Caki2 (cell line): Measurements from ENCODE around the gene ZNF268. TPM values are rescaled to one million over a fixed set of nuclear protein-coding genes. Genes with fewer than 3 reads are reported as not detected.

Experiments
- DNase-seq: peaks from one replicate; pipeline ENCODE4 v3.0.0-alpha.2; 2015; ENCODE audit warnings: low read depth
- in situ Hi-C: cut with HindIII; loops from 2 replicates; pipeline ENCODE4 v1.10.0; 2016; ENCODE audit warnings: low sequenced_read_pairs, low pct_unique_long_range_greater_than_20kb, mixed read lengths
- total RNA-seq: library from RNA; depleted of rRNA; stranded (reverse); fragments of >200 nt; shearing (Covaris generic); gene quantifications from 2 replicates; pipeline ENCODE4 v1.2.3, GENCODE V29; 2014; ENCODE audit warnings: low replicate concordance; rRNA removed

Gene ZNF268
- 17.1 and 36.8 TPM in 2 replicates for total RNA-seq

GRCh38 chr12:133181238-133181959, at the start of gene ZNF268:
TSS of gene ZNF268 (plus strand) at chr12:133181495. CDS start at chr12:133181998, 503 bp downstream.
- in situ Hi-C loops: no loop called here
- peak; percentile 87 for DNase-seq

- DNase-seq: no peak
- in situ Hi-C loops: no loop called here
Measured at GRCh38 chr12:133135747-133136146, 45.5 kb upstream of the ZNF268 start.

DNA sequence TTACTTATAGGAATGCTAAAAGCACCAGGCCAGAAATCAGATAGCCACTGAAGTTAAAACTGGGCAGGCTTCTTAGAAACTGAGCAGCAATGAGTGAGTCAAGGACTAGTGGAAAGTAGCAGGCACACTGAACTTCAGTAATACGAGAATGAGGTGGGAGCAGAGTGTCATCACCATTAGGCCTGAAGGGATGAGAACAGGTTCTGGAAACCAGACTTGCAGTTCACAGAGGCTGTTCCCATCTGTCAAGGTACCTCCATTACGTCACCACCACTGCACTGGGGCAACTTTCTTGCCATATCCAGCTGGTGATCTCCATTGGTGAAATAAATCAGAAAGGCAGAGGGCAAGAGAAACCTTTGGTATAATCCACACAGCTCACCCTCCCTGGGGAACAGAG, 35.3 kb upstream of the ZNF268 start:
- in situ Hi-C loops: no loop called here
- DNase-seq: no peak

DNA sequence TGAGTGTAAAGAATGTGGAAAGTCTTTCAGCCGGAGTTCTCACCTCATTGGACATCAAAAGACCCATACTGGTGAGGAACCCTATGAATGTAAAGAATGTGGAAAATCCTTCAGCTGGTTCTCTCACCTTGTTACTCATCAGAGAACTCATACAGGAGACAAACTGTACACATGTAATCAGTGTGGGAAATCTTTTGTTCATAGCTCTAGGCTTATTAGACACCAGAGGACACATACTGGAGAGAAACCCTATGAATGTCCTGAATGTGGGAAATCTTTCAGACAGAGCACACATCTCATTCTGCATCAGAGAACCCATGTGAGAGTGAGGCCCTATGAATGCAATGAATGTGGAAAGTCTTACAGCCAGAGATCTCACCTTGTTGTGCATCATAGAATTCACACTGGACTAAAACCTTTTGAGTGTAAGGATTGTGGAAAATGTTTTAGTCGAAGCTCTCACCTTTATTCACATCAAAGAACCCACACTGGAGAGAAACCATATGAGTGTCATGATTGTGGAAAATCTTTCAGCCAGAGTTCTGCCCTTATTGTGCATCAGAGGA, 25.1 kb upstream of the ZNF268 start:
- DNase-seq: peak; percentile 9
- in situ Hi-C loops: no loop called here

GRCh38 chr12:133165776-133166175, 15.5 kb upstream of the ZNF268 start:
- DNase-seq: no peak
- in situ Hi-C loops: no loop called here

- no peak for DNase-seq
- in situ Hi-C loops: no loop called here
Measured at GRCh38 chr12:133172491-133172890, 8.8 kb upstream of the ZNF268 start.

DNA sequence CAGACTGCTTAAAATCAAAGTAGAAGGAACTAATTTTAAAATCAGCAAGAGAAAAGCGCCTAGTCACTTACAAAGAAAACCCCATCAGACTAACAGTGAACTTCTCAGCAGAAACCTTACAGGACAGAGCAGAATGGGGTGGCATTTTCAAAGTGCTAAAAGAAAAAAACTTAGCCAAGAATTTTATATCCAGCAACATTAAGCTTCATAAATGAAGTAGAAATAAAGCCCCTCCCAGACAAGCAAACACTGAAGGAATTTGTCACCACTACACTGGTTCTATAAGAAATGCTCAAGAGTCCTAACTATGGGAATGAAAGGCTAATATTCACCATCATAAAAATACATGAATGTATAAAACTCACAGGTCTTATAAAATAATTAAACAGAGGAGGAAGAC, 6.4 kb upstream of the ZNF268 start:
- in situ Hi-C loops: no loop called here
- DNase-seq: no peak

- in situ Hi-C loops: no loop called here
- no peak for DNase-seq
Measured at GRCh38 chr12:133180669-133181068, 626 bp upstream of the ZNF268 start.

DNA sequence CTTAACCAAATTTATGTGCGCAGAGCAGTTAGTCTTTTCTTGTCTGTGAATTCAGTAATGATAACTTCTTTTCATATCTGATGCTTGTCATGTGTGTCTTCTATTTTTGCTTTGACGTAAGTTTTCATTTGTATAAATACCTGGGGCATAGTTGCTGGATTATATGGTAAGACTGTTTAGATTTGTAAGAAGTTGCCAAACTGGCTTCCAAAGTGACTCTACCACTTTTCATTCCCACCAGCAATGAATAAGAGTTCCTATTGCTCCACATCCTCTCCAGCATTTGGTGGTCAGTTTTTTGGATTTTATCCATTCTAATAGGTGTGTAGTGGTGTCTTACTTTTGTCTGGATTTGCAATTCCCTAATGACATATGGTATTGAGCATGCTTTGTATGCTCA, 8.9 kb downstream of the ZNF268 start:
- in situ Hi-C loops: no loop called here
- no peak for DNase-seq

- in situ Hi-C loops: no loop called here
- DNase-seq: no peak
Measured at GRCh38 chr12:133192847-133193246, 11.6 kb downstream of the ZNF268 start.

DNA sequence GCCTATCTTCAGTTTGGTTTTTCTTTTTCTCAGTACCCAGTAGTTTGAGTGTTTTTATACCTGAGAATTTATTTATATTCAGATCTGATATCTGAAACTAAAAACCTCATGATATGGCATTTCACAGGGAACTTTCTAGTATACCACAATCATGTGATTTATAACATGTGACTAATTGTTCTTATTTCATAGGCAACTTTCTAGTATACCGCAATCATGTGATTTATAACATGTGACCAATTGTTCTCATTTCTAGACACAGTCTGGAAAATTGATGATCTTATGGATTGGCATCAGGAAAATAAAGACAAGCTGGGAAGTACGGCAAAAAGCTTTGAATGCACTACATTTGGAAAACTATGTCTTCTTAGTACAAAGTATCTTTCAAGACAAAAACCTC, 20.6 kb downstream of the ZNF268 start:
- DNase-seq: no peak
- in situ Hi-C loops: no loop called here

DNA sequence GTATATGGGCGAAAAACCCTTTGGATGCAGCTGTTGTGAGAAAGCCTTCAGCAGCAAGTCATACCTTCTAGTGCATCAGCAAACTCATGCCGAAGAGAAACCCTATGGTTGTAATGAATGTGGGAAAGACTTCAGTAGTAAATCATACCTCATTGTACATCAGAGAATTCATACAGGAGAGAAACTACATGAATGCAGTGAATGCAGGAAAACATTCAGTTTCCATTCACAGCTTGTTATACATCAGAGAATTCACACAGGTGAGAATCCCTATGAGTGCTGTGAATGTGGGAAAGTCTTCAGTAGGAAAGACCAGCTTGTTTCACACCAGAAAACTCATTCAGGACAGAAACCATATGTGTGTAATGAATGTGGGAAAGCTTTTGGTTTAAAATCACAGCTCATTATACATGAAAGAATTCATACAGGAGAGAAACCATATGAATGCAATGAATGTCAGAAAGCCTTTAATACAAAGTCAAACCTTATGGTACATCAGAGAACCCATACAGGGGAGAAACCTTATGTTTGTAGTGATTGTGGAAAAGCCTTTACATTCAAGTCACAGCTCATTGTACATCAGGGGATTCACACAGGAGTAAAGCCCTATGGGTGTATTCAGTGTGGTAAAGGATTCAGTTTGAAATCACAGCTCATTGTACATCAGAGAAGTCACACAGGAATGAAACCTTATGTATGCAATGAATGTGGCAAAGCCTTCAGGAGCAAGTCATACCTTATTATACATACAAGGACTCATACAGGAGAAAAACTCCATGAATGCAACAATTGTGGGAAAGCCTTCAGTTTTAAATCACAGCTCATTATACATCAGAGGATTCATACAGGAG, 21.4 kb downstream of the ZNF268 start:
- DNase-seq: peak; percentile 39
- in situ Hi-C loops: no loop called here

DNA sequence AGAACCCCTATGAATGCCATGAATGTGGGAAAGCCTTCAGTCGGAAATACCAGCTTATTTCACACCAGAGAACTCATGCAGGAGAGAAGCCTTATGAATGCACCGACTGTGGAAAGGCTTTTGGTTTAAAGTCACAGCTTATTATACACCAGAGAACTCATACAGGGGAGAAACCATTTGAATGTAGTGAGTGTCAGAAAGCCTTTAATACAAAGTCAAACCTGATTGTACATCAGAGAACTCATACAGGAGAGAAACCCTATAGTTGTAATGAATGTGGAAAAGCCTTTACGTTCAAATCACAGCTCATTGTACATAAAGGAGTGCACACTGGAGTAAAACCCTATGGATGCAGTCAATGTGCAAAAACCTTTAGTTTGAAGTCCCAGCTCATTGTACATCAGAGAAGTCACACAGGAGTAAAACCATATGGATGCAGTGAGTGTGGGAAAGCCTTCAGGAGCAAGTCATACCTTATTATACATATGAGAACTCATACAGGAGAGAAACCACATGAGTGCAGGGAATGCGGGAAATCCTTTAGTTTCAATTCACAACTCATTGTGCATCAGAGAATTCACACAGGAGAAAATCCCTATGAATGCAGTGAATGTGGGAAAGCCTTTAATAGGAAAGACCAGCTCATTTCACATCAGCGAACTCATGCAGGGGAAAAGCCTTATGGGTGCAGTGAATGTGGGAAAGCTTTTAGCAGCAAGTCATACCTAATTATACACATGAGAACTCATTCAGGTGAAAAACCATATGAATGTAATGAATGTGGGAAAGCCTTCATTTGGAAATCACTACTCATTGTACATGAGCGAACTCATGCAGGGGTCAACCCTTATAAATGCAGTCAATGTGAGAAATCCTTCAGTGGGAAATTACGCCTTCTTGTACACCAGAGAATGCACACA, 22.3 kb downstream of the ZNF268 start:
- in situ Hi-C loops: no loop called here

DNA sequence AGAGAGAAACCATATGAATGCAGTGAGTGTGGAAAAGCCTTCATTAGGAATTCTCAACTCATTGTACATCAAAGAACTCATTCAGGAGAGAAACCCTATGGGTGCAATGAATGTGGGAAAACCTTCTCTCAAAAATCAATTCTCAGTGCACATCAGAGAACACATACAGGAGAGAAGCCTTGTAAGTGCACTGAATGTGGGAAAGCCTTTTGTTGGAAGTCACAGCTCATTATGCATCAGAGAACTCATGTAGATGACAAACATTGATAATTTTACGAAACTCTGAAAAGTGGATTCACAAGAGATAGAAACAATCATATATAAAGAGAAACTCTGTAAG, 22.9 kb downstream of the ZNF268 start:
- in situ Hi-C loops: no loop called here
- DNase-seq: no peak

More for the DNA sequence above, 22.3 kb downstream of the ZNF268 start:
- DNase-seq: peak; percentile 30

GRCh38 chr12:133206390-133206789, 25.1 kb downstream of the ZNF268 start:
- in situ Hi-C loops: no loop called here
- no peak for DNase-seq

- in situ Hi-C loops: no loop called here
- no peak for DNase-seq
Measured at GRCh38 chr12:133215724-133216123, 34.4 kb downstream of the ZNF268 start.

DNA sequence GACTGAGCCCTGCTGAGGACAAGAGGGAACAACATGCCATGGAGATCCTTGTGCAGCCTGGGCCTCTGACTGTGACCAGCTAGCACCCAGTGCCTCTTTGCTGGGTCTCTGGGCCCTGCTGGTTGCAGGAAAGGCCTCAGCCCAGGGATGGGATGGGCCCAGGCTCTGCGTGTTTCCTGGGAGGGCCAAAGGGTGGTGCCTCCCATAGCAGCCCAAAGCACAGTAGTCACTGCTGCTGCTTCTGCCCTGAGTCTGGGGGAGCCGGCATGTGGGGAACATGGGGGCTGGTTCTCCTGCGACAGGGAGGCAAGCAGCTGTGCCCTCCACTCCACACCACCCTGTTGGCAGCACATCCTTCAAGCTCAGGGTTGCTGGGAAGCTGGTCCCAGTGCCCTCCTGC, 35.9 kb downstream of the ZNF268 start:
- no peak for DNase-seq
- in situ Hi-C loops: no loop called here

- DNase-seq: no peak
- in situ Hi-C loops: no loop called here
Measured at GRCh38 chr12:133220521-133220920, 39.2 kb downstream of the ZNF268 start.
